ENCODE results near the gene UCP3. TPM values are rescaled to one million over a fixed set of nuclear protein-coding genes. Genes with fewer than 3 reads are reported as not detected.
A peak's percentile ranks its signal among the peaks of the same experiment; 100 is the strongest.

Gene UCP3
- total and polyA plus RNA-seq, 2 donors (not counting 1 experiment from before 2014, with no cell fraction given), result 8.9 to 11.0 TPM

DNA sequence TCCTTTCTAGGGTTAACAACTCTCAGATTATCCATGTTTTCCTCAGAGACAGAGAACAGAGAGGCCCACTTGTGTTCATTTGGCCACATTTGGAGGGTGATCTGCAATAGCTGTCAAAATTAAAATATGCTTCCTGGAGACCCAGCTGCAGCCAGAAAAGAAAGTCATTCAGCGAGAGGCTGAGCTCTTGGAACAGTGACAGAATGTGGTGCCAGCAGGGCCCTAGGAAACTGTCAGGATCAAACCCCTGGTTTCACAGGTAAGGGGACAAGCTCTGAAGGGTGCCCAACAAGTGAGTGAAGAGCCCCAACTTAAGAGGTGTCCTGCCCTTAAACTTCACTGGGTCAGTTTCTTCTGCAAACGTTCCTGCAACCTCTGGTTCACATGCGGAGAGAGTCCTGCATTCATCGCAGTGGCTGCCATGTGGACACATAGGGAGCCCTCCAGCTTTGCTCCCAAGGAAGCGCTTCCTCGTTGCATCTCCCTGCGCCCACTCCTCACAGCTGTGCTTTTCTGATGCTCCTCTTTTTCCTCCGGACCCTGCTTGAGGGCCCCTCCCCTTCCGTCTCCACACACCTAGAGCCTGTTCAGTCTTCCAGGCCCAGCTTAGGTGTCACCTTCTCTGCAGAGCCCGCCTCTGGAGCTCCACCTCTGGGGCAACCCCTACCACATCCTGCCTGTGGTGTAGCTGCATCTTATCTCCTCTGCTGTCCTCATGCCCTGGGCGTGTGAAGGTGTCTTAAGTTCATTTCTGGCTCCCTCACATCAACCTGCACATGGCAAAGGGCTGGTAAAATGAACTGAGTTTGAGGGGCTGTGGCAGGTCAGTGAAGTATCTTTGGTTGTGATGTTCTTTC, 3.9 kb downstream of the UCP3 start:
- peak overlapping the region in 1 of 2 donors; percentile 20 for H3K27ac ChIP-seq (ENCODE audit: low read length in 2 of 2)
- no peak overlapping the region for H3K9ac ChIP-seq (ENCODE audit: low read length)
- no peaks in the 10 kb centered on the region for H3K27me3 ChIP-seq (replicated peaks in 1 of 4; ENCODE audit: control extremely low read depth in 1 of 4, control insufficient read depth in 3 of 4, insufficient read depth in 4 of 4, low read length in 3 of 4)
- CTCF ChIA-PET, result interaction anchor here (0.7 to 2.2 kb wide), 10 partner anchors 9 to 40 kb away, joined by 3 to 11 read pairs (median 4); no protein-coding TSS in a partner anchor
- H3K36me3 ChIP-seq (replicated peaks in 1 of 2; ENCODE audit: control extremely low read depth in 1 of 2, control insufficient read depth in 1 of 2, extremely low read depth in 1 of 2, insufficient read depth in 2 of 2, low read length in 1 of 2), result peaks cover 0 to 14% of the 10 kb centered on the region in 2 experiments
- ATAC-seq (ENCODE audit: low read depth), result peak; percentile 99
- Mint-ChIP-seq H3K27ac (peak overlapping the region; percentile 43), H3K4me1 (peaks cover 52% of the 10 kb centered on the region), H3K4me3 (no peak overlapping the region), H3K9me3 (ENCODE audit: insufficient read depth) (no peaks in the 10 kb centered on the region), H3K27me3 (no peaks in the 10 kb centered on the region)
- H3K79me2 ChIP-seq (ENCODE audit: control insufficient read depth, insufficient read depth, low read length), result no peaks in the 10 kb centered on the region
- H3K4me3 ChIP-seq (ENCODE audit: control extremely low read depth in 1 of 5, extremely low read depth in 1 of 5, insufficient read depth in 1 of 5, low read depth in 2 of 5, low read length in 4 of 5), result no peak overlapping the region
- H2AFZ ChIP-seq (ENCODE audit: insufficient read depth, low read depth, low read length, poor library complexity, severe bottlenecking), result no peak overlapping the region
- H3K4me2 ChIP-seq (replicated peaks; ENCODE audit: low read depth, low read length, poor library complexity, severe bottlenecking), result peak overlapping the region; percentile 39
- WGBS (ENCODE audit: insufficient coverage), result 57% methylated on average over 9 of the region's 11 CpGs
- no peaks in the 10 kb centered on the region for H4K20me1 ChIP-seq (ENCODE audit: control insufficient read depth, insufficient read depth, low read length, poor library complexity, severe bottlenecking)
- intact Hi-C loops (cut with micrococcal nuclease), result no loop called here
- DNase-seq, result peak; percentile 69
- POLR2A ChIA-PET, result interaction anchor here (0.6 to 2.5 kb wide), 7 partner anchors 8 to 37 kb away, joined by 3 to 21 read pairs (median 4); partner anchors contain the start of gene UCP2
- TF ChIP-seq EZH2 (IDR thresholded peaks at IDR 0.05; ENCODE audit: borderline replicate concordance, insufficient read depth, low read depth, low read length, poor library complexity, severe bottlenecking), result no peak
- TF ChIP-seq CTCF (IDR thresholded peaks at IDR 0.05), result no peak
- H3K4me1 ChIP-seq (ENCODE audit: control insufficient read depth in 2 of 2, insufficient read depth in 2 of 2, low read length in 2 of 2), result peaks cover 26 to 31% of the 10 kb centered on the region in 2 donors
- no peaks in the 10 kb centered on the region for H3K9me3 ChIP-seq (ENCODE audit: control extremely low read depth in 1 of 3, control insufficient read depth in 2 of 3, insufficient read depth in 1 of 3, low read length in 2 of 3)

Data from B cell (primary cell).